Keratinocyte (primary cell): Measurements from ENCODE around the gene AFTPH.

Source experiments
- EZH2 ChIP-seq: IDR thresholded peaks from one replicate; pipeline ENCODE4 v1.6.1; 2012; ENCODE audit warnings: inconsistent platforms, mild to moderate bottlenecking, low read length, moderate library complexity
- TF ChIP-seq, protein P1 (sequence below), 3 experiments: IDR thresholded peaks in 1 of 3; conservative IDR thresholded peaks in 1 of 3; optimal IDR thresholded peaks in 1 of 3; 2 replicates in 2 of 3; 3 replicates in 1 of 3; pipeline versions ENCODE3 to v1.5.1; 2011; ENCODE audit warnings: low read length in 3 of 3, mild to moderate bottlenecking in 3 of 3, moderate library complexity in 2 of 3, control low read depth in 1 of 3, inconsistent platforms in 1 of 3; ENCODE audit not compliant: insufficient read depth in 2 of 3; ENCODE audit errors: extremely low read depth in 1 of 3

GRCh38 chr2:64625299-64626145 lies 101.4 kb downstream of the AFTPH start:
- TF ChIP-seq, protein P1, sequence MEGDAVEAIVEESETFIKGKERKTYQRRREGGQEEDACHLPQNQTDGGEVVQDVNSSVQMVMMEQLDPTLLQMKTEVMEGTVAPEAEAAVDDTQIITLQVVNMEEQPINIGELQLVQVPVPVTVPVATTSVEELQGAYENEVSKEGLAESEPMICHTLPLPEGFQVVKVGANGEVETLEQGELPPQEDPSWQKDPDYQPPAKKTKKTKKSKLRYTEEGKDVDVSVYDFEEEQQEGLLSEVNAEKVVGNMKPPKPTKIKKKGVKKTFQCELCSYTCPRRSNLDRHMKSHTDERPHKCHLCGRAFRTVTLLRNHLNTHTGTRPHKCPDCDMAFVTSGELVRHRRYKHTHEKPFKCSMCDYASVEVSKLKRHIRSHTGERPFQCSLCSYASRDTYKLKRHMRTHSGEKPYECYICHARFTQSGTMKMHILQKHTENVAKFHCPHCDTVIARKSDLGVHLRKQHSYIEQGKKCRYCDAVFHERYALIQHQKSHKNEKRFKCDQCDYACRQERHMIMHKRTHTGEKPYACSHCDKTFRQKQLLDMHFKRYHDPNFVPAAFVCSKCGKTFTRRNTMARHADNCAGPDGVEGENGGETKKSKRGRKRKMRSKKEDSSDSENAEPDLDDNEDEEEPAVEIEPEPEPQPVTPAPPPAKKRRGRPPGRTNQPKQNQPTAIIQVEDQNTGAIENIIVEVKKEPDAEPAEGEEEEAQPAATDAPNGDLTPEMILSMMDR (optimal IDR thresholded peaks at IDR 0.05 in 1 of 3, IDR thresholded peaks at IDR 0.05 in 1 of 3, conservative IDR thresholded peaks at IDR 0.05 in 1 of 3; ENCODE audit: extremely low read depth in 1 of 3, insufficient read depth in 2 of 3, low read length in 3 of 3) = peak in 1 of 3 experiments; percentile 4
- TF ChIP-seq EZH2 = no peak
